Transverse colon (tissue), 4 donors: ENCODE results near the gene SF3B2. TPM values are rescaled to one million over a fixed set of nuclear protein-coding genes. Genes with fewer than 3 reads are reported as not detected.

Experiments used
- DNase-seq: peaks from one replicate; pipeline ENCODE4 v3.0.0-alpha.2; 2019
- H3K27ac ChIP-seq, 4 donors: fragments of 200-600 bp; sonication (generic); 2 replicates each; pipeline ENCODE4 v1.5.1; 2016 to 2018; ENCODE audit warnings: inconsistent platforms in 4 of 4
- H3K27me3 ChIP-seq: fragments of 200-600 bp; sonication (generic); 2 replicates; pipeline ENCODE4 v1.5.1; 2017; ENCODE audit warnings: inconsistent platforms
- H3K36me3 ChIP-seq, 4 donors: fragments of 200-600 bp; sonication (generic); 2 replicates each; pipeline ENCODE4 v1.5.1; 2017 to 2019; ENCODE audit warnings: inconsistent platforms in 4 of 4
- H3K4me1 ChIP-seq, 4 donors: fragments of 200-600 bp; sonication (generic); 2 replicates each; pipeline ENCODE4 v1.5.1; 2017 to 2020; ENCODE audit warnings: inconsistent platforms in 4 of 4
- H3K4me3 ChIP-seq, 4 donors: fragments of 200-600 bp; sonication (generic); 1 replicate in 1 of 4; 2 replicates in 3 of 4; pipeline versions ENCODE4 v1.5.1 to v1.6.1; 2017 to 2019; ENCODE audit warnings: inconsistent platforms in 4 of 4
- H3K9me3 ChIP-seq, 2 donors: fragments of 200-600 bp; sonication (generic); 2 replicates each; pipeline ENCODE4 v1.5.1; 2017 to 2019; ENCODE audit warnings: inconsistent platforms in 2 of 2
- EP300 ChIP-seq: sonication (generic); formaldehyde crosslinking; IDR thresholded peaks from one replicate; pipeline ENCODE4 v1.6.1; 2017; ENCODE audit warnings: antibody characterized with exemption, low read depth
- POLR2A ChIP-seq: fragments of 450-650 bp; IDR thresholded peaks from one replicate; pipeline ENCODE4 v1.6.1; 2016; ENCODE audit warnings: antibody characterized with exemption, mild to moderate bottlenecking, moderate library complexity
- POLR2AphosphoS5 ChIP-seq, 3 donors: sonication (generic); formaldehyde crosslinking; IDR thresholded peaks; one replicate each; pipeline ENCODE4 v1.6.1; 2016; ENCODE audit warnings: antibody characterized with exemption in 3 of 3
- WGBS, 2 donors: methylation state at CpG; one replicate each; pipeline ENCODE4 v1.1.5; 2018; ENCODE audit warnings: low coverage in 1 of 2; 5-methylcytosine and 5-hydroxymethylcytosine counted together
- in situ Hi-C, 4 donors: fragments of 200-750 bp; cut with MboI; loops; one replicate each; pipeline versions ENCODE4 v1.15.0 to v1.15.1; 2017; ENCODE audit warnings: low sequenced_read_pairs in 3 of 4, low pct_ligation_motif_present in 1 of 4, low pct_unique_long_range_greater_than_20kb in 1 of 4
- intact Hi-C: fragments of 100-400 bp; cut with DNase I; formaldehyde crosslinking; loops from one replicate; pipeline ENCODE4 v1.15.1; 2023; ENCODE audit warnings: low total_unique reads
- total RNA-seq, 4 donors: library from RNA; depleted of rRNA; stranded (reverse); fragments of >200 nt; gene quantifications; one replicate each; pipeline ENCODE4 v1.1.0, GENCODE V29; 2016
- TF ChIP-seq, protein P1 (sequence below), 5 experiments: fragments of 200-600 bp in 3 of 5; fragments of 450-650 bp in 2 of 5; sonication (generic) in 3 of 5; IDR thresholded peaks; 1 replicate in 2 of 5; 2 replicates in 3 of 5; pipeline ENCODE4 v1.5.1; 2016 to 2017; ENCODE audit warnings: antibody characterized with exemption in 5 of 5, inconsistent platforms in 3 of 5, mild to moderate bottlenecking in 2 of 5, moderate library complexity in 1 of 5

Gene SF3B2
- total RNA-seq, 4 donors from 2014 or later = 71.8 to 152 (median 137) TPM

DNA sequence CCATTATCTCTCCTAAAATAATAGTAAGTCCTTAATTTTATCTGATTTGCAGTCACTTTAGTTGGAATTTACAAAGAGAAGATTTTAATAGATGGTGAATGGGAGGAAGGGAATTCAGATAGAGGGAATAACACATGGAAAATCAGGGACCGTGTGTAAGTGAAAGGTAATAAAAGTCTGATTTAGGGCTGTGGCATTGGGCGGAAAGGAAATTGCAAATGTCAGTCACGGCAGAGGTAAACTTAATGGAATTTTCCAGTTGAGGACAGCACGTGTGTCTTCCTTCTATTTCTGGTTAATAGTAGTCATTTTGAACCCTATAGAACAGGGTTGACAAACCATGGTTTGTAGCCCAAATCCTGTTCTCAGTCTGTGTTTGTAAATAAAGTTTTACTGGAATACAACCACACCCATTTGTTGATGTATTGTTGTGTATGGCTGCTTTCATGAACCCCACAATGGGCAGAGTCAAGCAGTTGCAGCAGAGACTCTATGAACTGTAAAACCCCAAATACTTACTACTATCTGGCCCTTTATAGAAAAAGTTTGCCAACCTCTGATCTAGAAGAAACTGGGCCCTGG lies 52.0 kb downstream of the SF3B2 start:
- Histone ChIP-seq H3K4me3 (no peak overlapping the region), H3K27me3 (no peaks in the 10 kb centered on the region), H3K36me3 (no peaks in the 10 kb centered on the region), H3K9me3 (no peaks in the 10 kb centered on the region), H3K27ac (no peak overlapping the region), H3K4me1 (peaks cover 0 to 7% (median 0%) of the 10 kb centered on the region in 4 donors)
- intact Hi-C loops (no loop called here), in situ Hi-C loops (no loop called here)
- no peak for DNase-seq
- WGBS, 2 donors = 72 to 73% methylated on average over 4 of the region's 4 CpGs
- TF ChIP-seq EP300 (no peak), POLR2AphosphoS5 (IDR thresholded peaks at IDR 0.05) (no peak), POLR2A (no peak)
- TF ChIP-seq, protein P1, sequence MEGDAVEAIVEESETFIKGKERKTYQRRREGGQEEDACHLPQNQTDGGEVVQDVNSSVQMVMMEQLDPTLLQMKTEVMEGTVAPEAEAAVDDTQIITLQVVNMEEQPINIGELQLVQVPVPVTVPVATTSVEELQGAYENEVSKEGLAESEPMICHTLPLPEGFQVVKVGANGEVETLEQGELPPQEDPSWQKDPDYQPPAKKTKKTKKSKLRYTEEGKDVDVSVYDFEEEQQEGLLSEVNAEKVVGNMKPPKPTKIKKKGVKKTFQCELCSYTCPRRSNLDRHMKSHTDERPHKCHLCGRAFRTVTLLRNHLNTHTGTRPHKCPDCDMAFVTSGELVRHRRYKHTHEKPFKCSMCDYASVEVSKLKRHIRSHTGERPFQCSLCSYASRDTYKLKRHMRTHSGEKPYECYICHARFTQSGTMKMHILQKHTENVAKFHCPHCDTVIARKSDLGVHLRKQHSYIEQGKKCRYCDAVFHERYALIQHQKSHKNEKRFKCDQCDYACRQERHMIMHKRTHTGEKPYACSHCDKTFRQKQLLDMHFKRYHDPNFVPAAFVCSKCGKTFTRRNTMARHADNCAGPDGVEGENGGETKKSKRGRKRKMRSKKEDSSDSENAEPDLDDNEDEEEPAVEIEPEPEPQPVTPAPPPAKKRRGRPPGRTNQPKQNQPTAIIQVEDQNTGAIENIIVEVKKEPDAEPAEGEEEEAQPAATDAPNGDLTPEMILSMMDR (IDR thresholded peaks at IDR 0.05) = no peak

DNA sequence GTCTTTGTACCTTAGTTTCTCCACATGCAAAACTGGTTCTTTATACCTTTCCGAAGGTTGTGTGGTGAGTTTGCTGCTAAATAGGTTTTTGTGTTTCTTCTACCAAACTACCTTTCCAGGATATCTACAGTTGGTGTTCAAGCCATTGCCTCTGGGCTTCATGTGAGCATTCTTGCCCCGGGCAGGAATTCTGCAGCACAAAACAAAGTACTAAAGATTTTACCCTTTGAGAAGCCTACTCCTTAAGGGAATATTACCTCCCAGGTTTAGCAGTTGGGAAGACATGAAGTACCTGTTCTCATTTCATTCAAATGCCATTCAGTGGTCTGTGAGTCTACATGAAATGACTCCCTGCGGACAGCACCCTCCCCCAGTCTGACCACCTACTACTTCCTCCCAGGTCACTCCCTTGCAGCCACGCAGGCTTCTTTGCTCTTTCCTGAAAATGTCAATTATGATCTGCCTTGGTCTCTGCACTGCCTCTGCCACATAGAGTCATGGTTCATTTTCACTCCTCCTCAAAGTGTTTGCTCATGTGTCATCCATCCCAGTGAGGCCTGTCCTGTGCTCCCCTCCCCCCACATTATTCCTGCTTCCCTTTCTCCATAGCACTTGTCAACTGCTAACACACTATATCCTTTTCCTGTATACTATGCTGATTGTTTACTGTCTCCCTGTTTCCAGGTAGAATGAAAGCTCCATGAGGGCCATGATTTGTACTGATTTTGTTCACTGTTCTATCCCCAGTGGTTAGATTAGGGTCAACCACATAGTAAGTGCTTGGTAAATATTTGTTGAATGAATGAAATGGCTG lies 54.8 kb downstream of the SF3B2 start:
- H3K4me1 ChIP-seq = peaks cover 0 to 6% (median 4%) of the 10 kb centered on the region in 4 donors
- H3K27ac ChIP-seq = no peak overlapping the region
- no peak overlapping the region for H3K4me3 ChIP-seq
- 70 to 85% methylated on average over 2 to 4 of the region's 4 CpGs for WGBS, 2 donors
- no peak for DNase-seq
- H3K9me3 ChIP-seq = no peaks in the 10 kb centered on the region
- no peaks in the 10 kb centered on the region for H3K36me3 ChIP-seq
- TF ChIP-seq EP300 (no peak), POLR2A (no peak), POLR2AphosphoS5 (IDR thresholded peaks at IDR 0.05) (no peak)
- TF ChIP-seq, protein P1 (IDR thresholded peaks at IDR 0.05) = no peak
- in situ Hi-C loops (no loop called here), intact Hi-C loops (no loop called here)
- no peaks in the 10 kb centered on the region for H3K27me3 ChIP-seq

- DNase-seq = no peak
- in situ Hi-C loops = no loop called here
- no peaks in the 10 kb centered on the region for H3K9me3 ChIP-seq
- no peak overlapping the region for H3K4me3 ChIP-seq
- no peak overlapping the region for H3K27ac ChIP-seq
- no peak for TF ChIP-seq POLR2AphosphoS5 (IDR thresholded peaks at IDR 0.05)
- TF ChIP-seq, protein P1 (IDR thresholded peaks at IDR 0.05) = no peak
- no peak for TF ChIP-seq EP300
- TF ChIP-seq POLR2A = no peak
- intact Hi-C loops = no loop called here
- H3K36me3 ChIP-seq = no peaks in the 10 kb centered on the region
- no peaks in the 10 kb centered on the region for H3K27me3 ChIP-seq
- WGBS, 2 donors = 83 to 91% methylated on average over 1 to 3 of the region's 3 CpGs
- peaks cover 6 to 14% (median 13%) of the 10 kb centered on the region in 4 donors for H3K4me1 ChIP-seq
Observed at GRCh38 chr11:66107600-66108510, 55.7 kb downstream of the SF3B2 start.

DNA sequence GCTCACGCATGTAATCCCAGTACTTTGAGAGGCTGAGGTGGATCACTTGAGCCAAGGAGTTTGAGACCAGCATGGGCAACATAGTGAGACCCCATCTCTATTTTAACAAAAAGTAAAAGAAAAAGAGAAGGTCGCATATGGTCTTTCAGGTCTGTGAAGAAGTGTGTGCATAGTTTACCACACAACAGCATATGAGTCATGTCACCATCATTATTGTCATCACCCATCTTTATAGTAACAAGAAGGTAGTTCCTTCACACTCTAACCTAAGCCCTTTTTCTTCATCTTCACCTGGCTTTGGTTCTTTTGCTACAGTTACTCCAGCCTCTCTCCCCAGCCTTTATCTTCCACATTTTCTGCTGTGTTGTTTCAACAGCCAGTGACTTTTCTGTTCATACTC lies 57.1 kb downstream of the SF3B2 start:
- peaks cover 14 to 28% (median 21%) of the 10 kb centered on the region in 4 donors for H3K4me1 ChIP-seq
- TF ChIP-seq POLR2AphosphoS5 (IDR thresholded peaks at IDR 0.05) (no peak), POLR2A (no peak), EP300 (no peak)
- TF ChIP-seq, protein P1 (IDR thresholded peaks at IDR 0.05) = no peak
- in situ Hi-C loops = no loop called here
- no peaks in the 10 kb centered on the region for H3K27me3 ChIP-seq
- no peak overlapping the region for H3K27ac ChIP-seq
- 91 to 93% methylated on average over 2 of the region's 2 CpGs for WGBS, 2 donors
- no peaks in the 10 kb centered on the region for H3K9me3 ChIP-seq
- intact Hi-C loops = no loop called here
- H3K4me3 ChIP-seq = no peak overlapping the region
- H3K36me3 ChIP-seq = no peaks in the 10 kb centered on the region
- no peak for DNase-seq
